ENCODE results near the gene ANKRD37. TPM values are rescaled to one million over a fixed set of nuclear protein-coding genes. Genes with fewer than 3 reads are reported as not detected.

ANKRD37 gene
- total RNA-seq, 1 experiment from 2014 or later, result 5.5 TPM

DNA sequence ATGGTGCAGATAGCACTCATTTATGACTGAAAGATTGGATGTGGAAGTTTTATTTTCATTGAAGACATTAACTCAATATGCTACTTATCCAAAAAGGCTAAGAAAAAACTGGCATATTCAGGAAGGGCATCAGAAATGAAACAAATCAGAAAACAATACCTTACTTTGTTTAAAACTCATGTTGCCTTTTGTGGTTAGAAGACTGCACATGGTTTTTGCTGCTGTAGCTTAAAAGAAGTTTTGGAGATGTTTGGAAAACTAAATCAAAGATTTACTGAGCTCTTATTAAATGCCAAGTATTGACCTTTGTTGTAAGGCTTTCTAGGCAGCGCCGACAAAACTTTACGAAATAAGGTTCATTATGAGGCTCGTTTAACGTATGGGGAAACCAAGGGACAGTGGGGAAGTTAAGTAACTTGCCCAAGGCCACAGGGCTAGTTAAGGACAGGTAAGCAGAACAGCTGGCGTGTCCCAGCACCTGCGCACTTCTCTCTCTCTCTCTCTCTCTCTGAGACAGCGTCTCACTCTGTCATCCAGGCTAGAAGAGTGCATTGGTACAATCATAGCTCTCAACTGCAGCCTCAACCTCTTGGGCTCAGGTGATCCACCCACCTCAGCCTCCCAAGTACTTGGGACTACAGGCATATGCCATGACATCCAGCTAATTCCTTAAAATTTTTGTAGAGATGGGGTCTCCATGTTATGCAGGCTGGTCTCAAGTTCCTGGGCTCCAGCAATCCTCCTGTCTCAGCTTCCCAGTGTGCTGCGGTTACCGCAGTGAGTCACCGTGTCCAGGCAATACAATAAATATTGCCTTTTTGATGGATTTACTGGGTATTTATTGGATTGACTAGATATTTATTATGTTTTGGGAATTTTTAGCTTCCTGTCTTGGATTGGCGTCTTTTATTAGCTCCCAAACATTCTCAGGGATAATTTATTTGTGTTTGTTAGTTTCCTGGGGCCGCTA is 17.0 kb upstream of the ANKRD37 start:
- no peak for DNase-seq (ENCODE audit: unreplicated experiment)
- Mint-ChIP-seq H3K27ac (ENCODE audit: low read depth, unreplicated experiment) (no peak overlapping the region), H3K4me1 (ENCODE audit: insufficient read depth, unreplicated experiment) (peaks cover 10% of the 10 kb centered on the region), H3K36me3 (ENCODE audit: insufficient read depth, unreplicated experiment) (peaks cover 6% of the 10 kb centered on the region), H3K9me3 (ENCODE audit: unreplicated experiment) (no peaks in the 10 kb centered on the region), H3K27me3 (ENCODE audit: insufficient read depth, unreplicated experiment) (no peaks in the 10 kb centered on the region), H3K4me3 (ENCODE audit: unreplicated experiment) (no peak overlapping the region)
- POLR2A ChIA-PET, result interaction anchor here (0.7 to 3.7 kb wide), 2 partner anchors 17 to 487 kb away, joined by 3 to 15 read pairs; partner anchors contain the start of genes ANKRD37 and LRP2BP
- CTCF ChIA-PET, result interaction anchor here (0.9 kb wide), 1 partner anchor 16 kb away, joined by 4 read pairs; the partner anchor contains the start of gene LRP2BP
- no TSS peak for BruUV-seq (replicated peaks)
- TF ChIP-seq, protein P1, sequence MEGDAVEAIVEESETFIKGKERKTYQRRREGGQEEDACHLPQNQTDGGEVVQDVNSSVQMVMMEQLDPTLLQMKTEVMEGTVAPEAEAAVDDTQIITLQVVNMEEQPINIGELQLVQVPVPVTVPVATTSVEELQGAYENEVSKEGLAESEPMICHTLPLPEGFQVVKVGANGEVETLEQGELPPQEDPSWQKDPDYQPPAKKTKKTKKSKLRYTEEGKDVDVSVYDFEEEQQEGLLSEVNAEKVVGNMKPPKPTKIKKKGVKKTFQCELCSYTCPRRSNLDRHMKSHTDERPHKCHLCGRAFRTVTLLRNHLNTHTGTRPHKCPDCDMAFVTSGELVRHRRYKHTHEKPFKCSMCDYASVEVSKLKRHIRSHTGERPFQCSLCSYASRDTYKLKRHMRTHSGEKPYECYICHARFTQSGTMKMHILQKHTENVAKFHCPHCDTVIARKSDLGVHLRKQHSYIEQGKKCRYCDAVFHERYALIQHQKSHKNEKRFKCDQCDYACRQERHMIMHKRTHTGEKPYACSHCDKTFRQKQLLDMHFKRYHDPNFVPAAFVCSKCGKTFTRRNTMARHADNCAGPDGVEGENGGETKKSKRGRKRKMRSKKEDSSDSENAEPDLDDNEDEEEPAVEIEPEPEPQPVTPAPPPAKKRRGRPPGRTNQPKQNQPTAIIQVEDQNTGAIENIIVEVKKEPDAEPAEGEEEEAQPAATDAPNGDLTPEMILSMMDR (IDR thresholded peaks at IDR 0.05; ENCODE audit: unreplicated experiment), result no peak
- intact Hi-C loops (cut with micrococcal nuclease), result no loop called here

DNA sequence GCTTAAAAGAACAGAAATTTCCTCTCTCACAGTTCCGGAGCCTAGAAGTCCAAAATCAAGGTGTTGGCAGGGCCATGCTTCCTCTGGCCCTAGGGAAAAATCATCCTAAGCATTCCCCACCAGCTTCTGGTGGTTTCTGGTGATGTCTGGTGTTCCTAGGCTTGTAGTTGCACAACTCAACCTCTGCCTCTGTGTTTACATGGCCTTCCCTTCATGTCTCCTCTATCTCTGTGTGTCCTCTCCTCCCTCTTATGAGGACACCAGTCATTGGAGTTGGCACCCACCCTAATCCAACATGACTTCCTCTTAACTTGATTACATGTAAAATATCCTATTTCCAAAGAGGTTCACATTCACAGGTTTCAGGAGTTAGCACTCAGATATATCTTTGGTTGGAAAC is 16.3 kb upstream of the ANKRD37 start:
- ChIA-PET CTCF (no interaction called here), POLR2A (interaction anchor here (0.7 to 3.7 kb wide), 2 partner anchors 16 to 696 kb away, joined by 3 to 15 read pairs; partner anchors contain the start of genes ANKRD37 and LRP2BP)
- H3K9me3 Mint-ChIP-seq (ENCODE audit: unreplicated experiment), result no peaks in the 10 kb centered on the region
- peaks cover 10% of the 10 kb centered on the region for H3K4me1 Mint-ChIP-seq (ENCODE audit: insufficient read depth, unreplicated experiment)
- H3K27me3 Mint-ChIP-seq (ENCODE audit: insufficient read depth, unreplicated experiment), result no peaks in the 10 kb centered on the region
- TF ChIP-seq, protein P1 (IDR thresholded peaks at IDR 0.05; ENCODE audit: unreplicated experiment), result no peak
- intact Hi-C loops (cut with micrococcal nuclease), result no loop called here
- no TSS peak for BruUV-seq (replicated peaks)
- peaks cover 6% of the 10 kb centered on the region for H3K36me3 Mint-ChIP-seq (ENCODE audit: insufficient read depth, unreplicated experiment)
- H3K27ac Mint-ChIP-seq (ENCODE audit: low read depth, unreplicated experiment), result no peak overlapping the region
- H3K4me3 Mint-ChIP-seq (ENCODE audit: unreplicated experiment), result no peak overlapping the region
- DNase-seq (ENCODE audit: unreplicated experiment), result no peak

DNA sequence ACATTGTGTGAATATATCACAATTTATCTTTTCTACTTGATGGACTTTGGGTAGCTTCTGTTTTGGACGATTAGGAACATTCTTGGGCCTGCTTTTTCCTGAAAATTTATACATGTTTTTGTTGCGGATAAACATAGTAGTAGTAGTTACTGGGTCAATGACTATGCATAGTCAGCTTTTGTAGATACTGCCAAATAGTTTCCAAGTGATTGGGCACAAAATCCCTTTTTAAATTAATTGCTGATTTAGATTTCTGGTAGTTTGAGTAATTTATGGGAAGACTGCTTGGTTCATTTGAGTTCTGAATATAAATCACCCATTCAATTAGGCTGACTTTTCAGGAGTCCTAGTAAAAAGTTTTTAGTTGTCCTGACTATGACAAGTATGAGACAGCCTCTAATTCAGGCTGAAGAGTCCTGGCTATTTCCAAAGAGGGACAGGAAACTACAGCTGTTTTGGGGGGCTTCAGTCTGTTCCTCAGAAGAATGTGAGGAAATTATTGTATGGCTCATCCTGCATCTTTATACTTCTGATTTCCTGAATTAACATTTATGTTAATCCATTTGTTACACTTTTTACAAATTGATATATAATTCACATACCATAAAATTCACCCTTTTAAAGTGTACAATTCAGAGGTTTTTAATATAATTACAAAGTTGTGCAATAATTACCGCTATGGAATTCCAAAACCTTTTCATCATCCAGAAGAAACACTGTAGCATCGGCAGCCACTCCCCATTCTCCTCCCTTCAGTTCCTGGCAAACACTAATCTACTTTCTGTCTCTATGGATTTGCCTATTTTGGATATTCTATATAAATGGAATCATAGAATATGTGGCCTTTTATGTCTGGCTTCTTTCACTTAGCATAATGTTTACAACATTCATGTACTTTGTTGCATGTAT is 15.1 kb upstream of the ANKRD37 start:
- Mint-ChIP-seq H3K36me3 (ENCODE audit: insufficient read depth, unreplicated experiment) (peaks cover under 1% of the 10 kb centered on the region), H3K27me3 (ENCODE audit: insufficient read depth, unreplicated experiment) (no peaks in the 10 kb centered on the region), H3K4me3 (ENCODE audit: unreplicated experiment) (no peak overlapping the region), H3K9me3 (ENCODE audit: unreplicated experiment) (no peaks in the 10 kb centered on the region), H3K27ac (ENCODE audit: low read depth, unreplicated experiment) (no peak overlapping the region), H3K4me1 (ENCODE audit: insufficient read depth, unreplicated experiment) (peaks cover 10% of the 10 kb centered on the region)
- TF ChIP-seq, protein P1 (IDR thresholded peaks at IDR 0.05; ENCODE audit: unreplicated experiment), result no peak
- POLR2A ChIA-PET, result interaction anchor here (3.7 kb wide), 1 partner anchor 15 kb away, joined by 15 read pairs; the partner anchor contains the start of genes ANKRD37 and LRP2BP
- no TSS peak for BruUV-seq (replicated peaks)
- CTCF ChIA-PET, result interaction anchor here (0.6 kb wide), 1 partner anchor 1080 kb away, joined by 3 read pairs; no protein-coding TSS in a partner anchor
- peak; percentile 44 for DNase-seq (ENCODE audit: unreplicated experiment)
- intact Hi-C loops (cut with micrococcal nuclease), result no loop called here
